Measurements from ENCODE around the gene TCERG1. TPM values are rescaled to one million over a fixed set of nuclear protein-coding genes. Genes with fewer than 3 reads are reported as not detected.

The TCERG1 gene
- total RNA-seq, 4 donors from 2014 or later = 28.1 to 38.6 (median 29.9) TPM

- H3K9me3 ChIP-seq = no peaks in the 10 kb centered on the region
- H3K4me3 ChIP-seq = no peak overlapping the region
- TF ChIP-seq CTCF (IDR thresholded peaks at IDR 0.05) (no peak), EP300 (IDR thresholded peaks at IDR 0.05) (no peak), POLR2AphosphoS5 (IDR thresholded peaks at IDR 0.05) (no peak), POLR2A (IDR thresholded peaks at IDR 0.05; ENCODE audit: low read depth) (no peak)
- no peaks in the 10 kb centered on the region for H3K27me3 ChIP-seq
- intact Hi-C loops (cut with DNase I) = loop anchor here (10.0 kb wide), 1 partner anchor 313 kb away; no protein-coding TSS in a partner anchor
- peaks cover 27 to 75% (median 61%) of the 10 kb centered on the region in 4 donors for H3K36me3 ChIP-seq
- no peak overlapping the region for H3K27ac ChIP-seq (replicated peaks in 1 of 4)
- 88% methylated on average over 1 of the region's 1 CpG for WGBS
- DNase-seq (ENCODE audit: extremely low spot score) = no peak
- H3K4me1 ChIP-seq = peaks cover 0 to 9% (median 0%) of the 10 kb centered on the region in 4 donors
Observed at GRCh38 chr5:146467760-146468159, 20.6 kb downstream of the TCERG1 start.

- intact Hi-C loops (cut with DNase I) = no loop called here
- TF ChIP-seq POLR2AphosphoS5 (IDR thresholded peaks at IDR 0.05) (no peak), CTCF (IDR thresholded peaks at IDR 0.05) (no peak), POLR2A (IDR thresholded peaks at IDR 0.05; ENCODE audit: low read depth) (no peak), EP300 (IDR thresholded peaks at IDR 0.05) (no peak)
- no peak for DNase-seq (ENCODE audit: extremely low spot score)
- no peak overlapping the region for H3K4me3 ChIP-seq
- no peaks in the 10 kb centered on the region for H3K27me3 ChIP-seq
- H3K9me3 ChIP-seq = no peaks in the 10 kb centered on the region
- H3K36me3 ChIP-seq = peaks cover 26 to 84% (median 59%) of the 10 kb centered on the region in 4 donors
- no peaks in the 10 kb centered on the region for H3K4me1 ChIP-seq
- no peak overlapping the region for H3K27ac ChIP-seq (replicated peaks in 1 of 4)
- 80% methylated on average over 1 of the region's 1 CpG for WGBS
Observed at GRCh38 chr5:146474065-146474464, 26.9 kb downstream of the TCERG1 start.

GRCh38 chr5:146475190-146475780 is 28.2 kb downstream of the TCERG1 start:
- TF ChIP-seq CTCF (IDR thresholded peaks at IDR 0.05) (no peak), POLR2AphosphoS5 (IDR thresholded peaks at IDR 0.05) (no peak), EP300 (IDR thresholded peaks at IDR 0.05) (no peak)
- no peak overlapping the region for H3K4me3 ChIP-seq
- H3K4me1 ChIP-seq = no peaks in the 10 kb centered on the region
- intact Hi-C loops (cut with DNase I) = no loop called here
- no peak for DNase-seq (ENCODE audit: extremely low spot score)
- no peak overlapping the region for H3K27ac ChIP-seq (replicated peaks in 1 of 4)
- H3K36me3 ChIP-seq = peaks cover 26 to 80% (median 51%) of the 10 kb centered on the region in 4 donors
- no peaks in the 10 kb centered on the region for H3K9me3 ChIP-seq
- H3K27me3 ChIP-seq = no peaks in the 10 kb centered on the region
- WGBS = 88% methylated on average over 4 of the region's 4 CpGs

- H3K36me3 ChIP-seq = peaks cover 24 to 79% (median 50%) of the 10 kb centered on the region in 4 donors
- H3K27ac ChIP-seq (replicated peaks in 1 of 4) = no peak overlapping the region
- H3K27me3 ChIP-seq = no peaks in the 10 kb centered on the region
- no peak for DNase-seq (ENCODE audit: extremely low spot score)
- no peaks in the 10 kb centered on the region for H3K4me1 ChIP-seq
- no peak for TF ChIP-seq POLR2AphosphoS5 (IDR thresholded peaks at IDR 0.05)
- TF ChIP-seq EP300 (IDR thresholded peaks at IDR 0.05) = no peak
- no peak for TF ChIP-seq POLR2A (IDR thresholded peaks at IDR 0.05; ENCODE audit: low read depth)
- no peak for TF ChIP-seq CTCF (IDR thresholded peaks at IDR 0.05)
- intact Hi-C loops (cut with DNase I) = no loop called here
- H3K9me3 ChIP-seq = no peaks in the 10 kb centered on the region
- no peak overlapping the region for H3K4me3 ChIP-seq
- 96% methylated on average over 1 of the region's 1 CpG for WGBS
Observed at GRCh38 chr5:146475906-146476305, 28.8 kb downstream of the TCERG1 start.

- TF ChIP-seq CTCF (IDR thresholded peaks at IDR 0.05) (no peak), POLR2A (IDR thresholded peaks at IDR 0.05; ENCODE audit: low read depth) (no peak), EP300 (IDR thresholded peaks at IDR 0.05) (no peak), POLR2AphosphoS5 (IDR thresholded peaks at IDR 0.05) (no peak)
- no peak overlapping the region for H3K4me3 ChIP-seq
- no peak for DNase-seq (ENCODE audit: extremely low spot score)
- WGBS = 91% methylated on average over 2 of the region's 2 CpGs
- no peaks in the 10 kb centered on the region for H3K27me3 ChIP-seq
- H3K4me1 ChIP-seq = no peaks in the 10 kb centered on the region
- H3K27ac ChIP-seq (replicated peaks in 1 of 4) = no peak overlapping the region
- intact Hi-C loops (cut with DNase I) = no loop called here
- H3K9me3 ChIP-seq = no peaks in the 10 kb centered on the region
- H3K36me3 ChIP-seq = peaks cover 20 to 78% (median 53%) of the 10 kb centered on the region in 4 donors
Observed at GRCh38 chr5:146482775-146483174, 35.6 kb downstream of the TCERG1 start.

All from esophagus muscularis mucosa (tissue), 4 donors.